ENCODE results near the gene ATP6V0C. TPM values are rescaled to one million over a fixed set of nuclear protein-coding genes. Genes with fewer than 3 reads are reported as not detected.
A peak's percentile ranks its signal among the peaks of the same experiment; 100 is the strongest.

ATP6V0C gene
- total RNA-seq (2014; rRNA removed; shearing (Covaris generic)) = 19.9 and 31.2 TPM in 2 replicates

DNA sequence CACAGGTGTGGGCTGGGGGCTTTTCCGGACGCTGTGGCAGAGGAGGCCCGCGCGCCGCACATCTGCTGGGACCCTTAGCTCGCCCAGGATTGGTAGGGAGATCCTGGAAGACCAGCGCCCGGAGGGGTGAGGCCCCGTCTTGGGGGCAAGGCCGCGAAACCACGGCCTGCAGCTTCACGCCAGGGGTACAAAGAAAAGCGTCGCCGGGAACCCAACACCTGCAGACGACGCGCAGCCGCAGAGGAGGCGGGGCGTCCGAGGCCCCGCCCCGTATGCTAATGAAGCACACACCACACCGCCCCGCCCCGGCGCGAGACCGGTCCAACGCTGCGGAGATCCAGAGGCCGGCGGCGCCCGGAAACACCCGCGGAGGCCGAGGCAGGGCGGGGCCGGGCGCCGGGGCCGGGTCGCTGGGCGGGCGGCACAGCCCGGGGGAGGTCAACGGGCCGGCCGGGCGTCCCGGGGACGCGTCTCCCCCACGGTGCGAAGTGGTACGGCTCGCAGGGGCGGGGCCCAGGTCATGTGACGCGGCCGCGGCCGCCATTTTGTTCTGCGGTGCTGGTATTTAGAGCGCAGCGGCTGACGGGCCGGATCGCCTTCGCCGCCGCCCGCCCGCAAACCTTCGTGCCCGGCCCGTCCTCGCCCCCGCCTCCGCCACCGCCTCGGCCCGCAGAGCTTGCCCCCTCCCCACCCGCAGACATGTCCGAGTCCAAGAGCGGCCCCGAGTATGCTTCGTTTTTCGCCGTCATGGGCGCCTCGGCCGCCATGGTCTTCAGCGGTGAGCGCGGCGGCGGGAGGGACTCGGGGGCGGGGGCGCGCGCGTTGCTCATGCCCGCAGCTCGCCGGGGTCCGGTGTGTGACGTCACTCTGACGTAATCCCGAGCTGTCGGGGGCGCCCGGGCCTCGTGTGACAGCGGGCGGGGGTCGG lies at the start of gene ATP6V0C:
TSS of gene ATP6V0C (plus strand) at position 548 of the 928 bp plus-strand sequence. CDS start at position 700, 152 bp downstream.
- DNase-seq (ENCODE audit: low read depth) = peak; percentile 88

DNA sequence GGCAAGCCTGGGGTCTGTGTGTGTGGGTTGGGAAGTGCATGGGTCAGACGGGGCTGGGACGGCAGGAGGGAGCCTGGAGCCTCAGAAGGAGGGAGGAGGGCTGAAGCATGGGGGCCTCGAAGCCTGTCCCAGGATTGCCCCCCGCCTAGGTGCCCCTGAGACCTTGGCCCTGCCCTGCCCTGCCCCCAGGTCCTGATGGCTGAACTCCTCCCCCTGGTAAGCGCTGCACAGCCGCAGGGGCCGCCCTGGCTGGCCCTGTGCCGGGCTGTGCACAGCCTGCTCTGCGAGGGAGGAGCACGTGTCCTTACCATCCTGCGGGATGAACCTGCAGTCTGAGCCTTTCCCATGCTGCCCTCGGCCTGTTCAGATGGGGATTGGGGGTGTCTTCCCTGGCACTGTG lies 49.4 kb upstream of the ATP6V0C start:
- no peak for DNase-seq (ENCODE audit: low read depth)

DNA sequence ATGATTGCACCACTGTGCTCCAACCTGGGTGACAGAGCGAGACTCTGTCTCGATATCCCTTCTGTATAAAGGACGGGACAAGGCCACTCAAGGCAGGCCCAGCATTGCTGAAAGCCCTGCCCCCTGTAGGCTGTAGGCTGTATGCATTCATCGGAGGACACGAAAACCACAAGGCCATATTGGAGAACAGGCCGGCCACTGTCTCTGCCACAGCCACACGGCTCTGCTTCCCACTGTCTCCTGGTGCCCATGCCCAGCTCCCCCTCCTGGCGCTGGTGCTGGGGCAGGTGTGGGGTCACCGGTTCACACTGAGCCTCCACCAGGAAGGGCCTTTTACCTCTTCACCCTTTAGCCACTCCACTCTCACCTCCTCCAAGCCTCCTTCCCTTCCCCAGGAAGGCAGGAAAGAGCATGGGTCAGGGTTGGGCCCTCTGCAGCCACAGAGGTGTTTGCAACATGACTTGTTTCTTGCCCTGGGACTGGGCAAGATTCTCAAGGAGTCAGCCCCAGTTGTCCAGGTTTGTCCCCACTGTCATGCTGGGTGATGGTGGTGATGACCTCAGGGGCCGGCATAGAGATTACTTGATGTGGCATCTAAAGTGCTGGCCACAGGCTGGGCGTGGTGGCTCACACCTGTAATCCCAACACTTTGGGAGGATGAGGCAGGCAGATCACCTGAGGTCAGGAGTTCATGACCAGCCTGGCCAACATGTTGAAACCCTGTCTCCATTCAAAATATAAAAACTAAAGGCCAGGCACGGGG lies 47.9 kb upstream of the ATP6V0C start:
- DNase-seq (ENCODE audit: low read depth) = no peak

DNA sequence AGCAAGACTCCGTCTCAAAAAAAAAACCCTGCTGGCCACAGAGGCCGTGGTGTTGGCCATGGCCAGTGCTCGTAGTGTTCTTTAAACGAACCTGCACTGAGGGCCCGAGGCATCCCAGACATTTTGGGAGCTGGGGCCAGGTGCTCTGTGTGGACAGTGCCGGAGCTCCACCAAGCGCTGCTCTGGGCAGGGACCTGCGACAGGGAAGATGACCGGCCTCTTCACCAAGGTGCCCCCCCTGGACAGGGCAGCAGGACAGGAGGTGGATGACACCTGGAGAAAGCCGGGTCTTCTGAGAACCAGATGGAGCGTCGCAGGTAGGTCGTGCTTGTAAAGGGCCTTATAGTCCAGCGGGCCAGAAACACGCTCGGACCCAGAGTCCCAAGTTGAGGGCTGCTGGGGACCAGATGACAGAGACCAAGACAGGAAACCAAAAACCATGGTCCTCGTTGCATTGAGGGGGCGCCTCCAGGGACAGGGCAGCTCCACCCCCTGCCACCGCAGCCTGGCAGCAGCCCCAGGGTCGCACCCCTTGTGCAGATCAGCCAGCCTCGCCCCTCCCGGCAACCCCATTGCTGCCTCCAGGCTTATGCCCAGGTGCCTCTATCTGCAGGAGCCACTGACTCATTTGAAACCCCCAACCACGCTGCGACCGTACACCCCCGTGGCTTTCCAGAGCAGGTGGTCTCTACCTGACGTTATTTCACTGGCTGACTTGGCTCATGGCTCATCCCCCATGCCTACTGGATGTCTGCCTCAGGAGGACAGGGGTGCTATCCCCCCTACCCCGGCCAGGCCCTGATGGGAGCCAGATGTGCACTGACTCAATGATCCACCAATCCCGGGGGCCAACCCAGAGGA lies 46.9 kb upstream of the ATP6V0C start:
- DNase-seq (ENCODE audit: low read depth) = no peak

DNA sequence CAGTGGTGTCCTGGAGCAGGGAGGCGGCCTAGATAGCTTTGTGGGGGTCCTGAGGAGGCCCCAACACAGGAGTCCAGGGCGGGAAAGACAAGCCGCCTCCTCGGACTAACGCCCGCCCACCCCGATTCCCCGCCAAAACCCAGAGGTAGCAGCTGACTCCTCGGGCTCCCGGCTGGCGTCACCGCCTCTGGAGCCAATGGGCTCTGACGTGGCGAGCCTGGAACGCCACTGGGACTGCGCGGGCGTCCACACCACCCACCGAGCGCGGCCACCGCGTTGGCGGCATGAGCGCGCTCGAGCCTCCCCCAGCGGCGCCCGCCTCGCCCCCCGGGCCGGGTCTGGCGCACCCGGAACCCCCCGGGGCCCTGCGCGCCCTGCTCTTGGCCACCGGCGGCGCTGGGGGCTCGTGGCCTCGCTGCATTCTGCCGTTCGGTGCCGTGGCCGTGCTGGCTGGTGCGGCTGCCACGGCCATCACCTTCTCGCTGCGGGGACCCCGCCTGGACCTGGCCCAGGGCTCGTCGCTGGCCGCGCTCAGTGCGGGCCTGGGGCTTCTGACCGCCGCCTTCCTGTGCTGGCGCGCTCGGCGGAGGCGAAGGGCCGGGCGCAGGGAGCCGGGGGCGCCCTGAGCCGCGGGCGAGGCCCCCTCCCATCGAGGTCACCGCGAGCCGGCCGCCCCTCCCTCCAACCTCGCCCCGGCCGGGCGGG lies 46.1 kb upstream of the ATP6V0C start:
- DNase-seq (ENCODE audit: low read depth) = peak; percentile 84

DNA sequence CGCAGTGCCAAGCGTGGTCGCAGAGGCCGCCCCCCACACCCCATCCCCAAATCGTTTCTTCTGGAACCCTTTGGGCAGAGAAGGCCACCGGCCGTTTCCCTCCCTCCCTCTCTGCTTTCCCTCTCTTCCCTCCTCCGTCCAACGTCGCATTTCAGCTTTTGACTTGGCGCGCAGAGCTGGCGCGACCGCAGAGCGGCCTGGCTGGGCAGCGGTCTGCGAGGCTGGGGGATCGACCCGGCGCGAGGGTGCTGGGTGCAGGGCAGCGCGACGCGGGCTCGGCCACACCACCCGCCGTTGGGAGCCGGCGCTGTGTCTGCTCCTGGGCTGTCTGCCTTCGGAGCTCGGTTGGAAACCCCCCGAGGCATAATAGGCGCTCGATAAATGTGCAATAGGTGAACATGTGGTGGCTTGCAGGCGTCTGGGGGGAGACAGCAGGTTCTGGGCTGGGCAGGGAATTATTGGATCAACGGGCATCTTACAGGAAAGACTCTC lies 45.5 kb upstream of the ATP6V0C start:
- DNase-seq (ENCODE audit: low read depth) = peak; percentile 63

DNA sequence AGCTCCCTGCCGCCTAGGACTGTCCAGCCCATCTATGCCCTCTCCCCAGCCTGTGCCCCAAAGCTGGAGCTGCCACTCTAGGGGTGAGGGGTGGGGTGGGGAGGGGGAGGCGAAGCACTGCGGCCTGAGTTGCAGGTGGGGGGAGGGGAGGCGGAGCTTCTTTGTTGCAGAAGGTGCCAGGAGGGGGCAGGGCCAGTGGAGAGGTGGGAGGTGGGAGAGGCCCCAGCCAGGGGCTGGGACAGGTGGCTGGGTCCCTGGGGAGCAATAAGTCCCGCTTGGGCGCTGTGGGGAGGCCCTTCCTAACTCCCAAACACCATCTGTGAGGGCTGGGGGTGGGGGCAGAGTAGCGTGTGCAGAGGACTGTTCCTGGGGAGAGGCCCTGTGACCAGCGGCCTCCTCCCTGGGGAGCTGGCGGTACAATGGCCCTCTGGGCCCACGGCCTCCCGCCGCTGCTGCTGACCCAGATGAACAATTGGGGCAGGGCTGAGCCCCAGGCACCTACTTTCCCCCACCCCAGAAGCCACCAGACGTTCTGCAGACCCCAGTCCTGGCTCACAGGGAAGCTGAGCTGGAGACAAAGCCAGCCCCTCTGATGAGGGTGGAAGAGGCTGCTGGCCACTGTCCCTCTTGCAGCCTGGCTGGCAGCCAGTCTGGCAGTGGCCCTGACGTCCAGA lies 44.9 kb upstream of the ATP6V0C start:
- no peak for DNase-seq (ENCODE audit: low read depth)

DNA sequence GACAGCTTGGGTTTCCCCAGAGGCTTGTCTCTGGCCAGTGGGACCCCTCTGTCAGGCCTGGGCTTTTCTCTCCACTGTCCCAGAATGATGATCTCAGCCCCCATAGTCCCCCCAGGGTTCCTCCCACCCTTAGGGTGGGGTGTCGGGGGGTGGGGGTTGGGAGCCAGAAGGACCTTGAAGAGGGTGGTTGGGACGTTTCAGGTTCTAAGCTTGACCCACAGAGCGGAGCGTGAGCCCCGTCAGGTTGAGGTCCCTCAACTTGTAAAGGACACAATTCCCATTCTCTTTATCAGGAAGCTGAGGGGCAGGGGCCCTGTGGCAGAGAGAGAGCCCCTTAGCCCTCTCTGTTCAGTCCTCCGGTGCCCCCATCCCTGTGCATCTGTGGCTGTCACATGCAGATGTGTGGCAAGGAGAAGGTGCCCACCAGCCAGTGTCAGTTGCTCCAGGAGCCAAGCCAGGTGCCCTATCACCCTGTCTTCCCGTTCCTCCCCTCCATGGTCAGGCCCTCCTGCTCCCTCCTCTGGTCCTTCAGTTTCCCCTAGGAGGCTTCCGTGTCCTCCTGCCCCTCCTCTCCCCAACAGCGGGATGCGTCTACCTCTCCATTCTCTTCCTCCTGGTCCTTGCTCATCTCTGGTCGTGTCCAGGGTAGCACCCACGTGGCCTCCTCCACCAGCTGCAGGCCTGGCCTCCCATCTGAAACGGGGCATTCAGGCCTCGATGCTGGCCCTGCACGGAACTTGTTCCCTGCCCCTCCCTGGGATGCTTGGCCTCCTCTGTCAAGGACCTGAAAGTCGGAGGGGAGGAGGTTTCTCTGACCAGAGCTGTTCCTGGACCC lies 44.1 kb upstream of the ATP6V0C start:
- DNase-seq (ENCODE audit: low read depth) = no peak

DNA sequence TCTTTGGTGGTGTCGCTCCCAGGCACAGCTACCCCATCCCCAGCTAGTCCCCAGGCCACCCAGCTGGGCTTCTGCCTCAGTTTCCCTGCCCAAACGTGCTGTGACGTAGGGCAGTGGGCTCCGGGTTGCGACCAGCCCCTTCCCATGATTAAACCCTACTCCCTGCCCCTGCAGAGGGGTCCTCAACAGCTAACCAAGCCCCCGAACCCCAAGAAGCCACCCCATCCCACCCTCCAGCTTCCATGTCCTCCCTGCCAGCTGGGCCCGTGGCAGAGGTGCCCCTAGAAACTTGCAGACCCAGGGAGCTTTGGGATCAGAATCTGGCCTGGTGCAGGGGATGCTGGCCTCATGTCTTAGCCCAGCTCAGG lies 43.5 kb upstream of the ATP6V0C start:
- no peak for DNase-seq (ENCODE audit: low read depth)

DNA sequence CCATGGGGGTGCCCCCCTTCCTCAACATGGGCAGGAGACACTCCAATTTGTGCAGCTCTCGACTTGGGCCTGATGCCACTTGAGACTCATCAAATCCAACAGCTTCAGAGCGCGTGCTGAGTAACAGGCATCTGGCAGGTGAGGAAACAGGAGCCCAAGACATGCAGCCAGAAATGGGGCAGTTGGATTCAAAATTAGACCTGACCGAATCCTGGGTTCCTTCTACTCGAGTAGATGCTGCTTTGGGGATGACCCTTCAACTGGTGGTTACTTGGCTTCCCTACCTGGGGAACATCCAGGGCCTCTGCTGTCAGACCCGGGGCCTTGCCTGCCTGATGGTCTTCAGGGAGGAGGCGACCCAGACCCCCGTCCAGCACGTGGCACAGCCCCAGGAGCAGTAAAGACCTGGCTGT lies 43.1 kb upstream of the ATP6V0C start:
- no peak for DNase-seq (ENCODE audit: low read depth)

DNA sequence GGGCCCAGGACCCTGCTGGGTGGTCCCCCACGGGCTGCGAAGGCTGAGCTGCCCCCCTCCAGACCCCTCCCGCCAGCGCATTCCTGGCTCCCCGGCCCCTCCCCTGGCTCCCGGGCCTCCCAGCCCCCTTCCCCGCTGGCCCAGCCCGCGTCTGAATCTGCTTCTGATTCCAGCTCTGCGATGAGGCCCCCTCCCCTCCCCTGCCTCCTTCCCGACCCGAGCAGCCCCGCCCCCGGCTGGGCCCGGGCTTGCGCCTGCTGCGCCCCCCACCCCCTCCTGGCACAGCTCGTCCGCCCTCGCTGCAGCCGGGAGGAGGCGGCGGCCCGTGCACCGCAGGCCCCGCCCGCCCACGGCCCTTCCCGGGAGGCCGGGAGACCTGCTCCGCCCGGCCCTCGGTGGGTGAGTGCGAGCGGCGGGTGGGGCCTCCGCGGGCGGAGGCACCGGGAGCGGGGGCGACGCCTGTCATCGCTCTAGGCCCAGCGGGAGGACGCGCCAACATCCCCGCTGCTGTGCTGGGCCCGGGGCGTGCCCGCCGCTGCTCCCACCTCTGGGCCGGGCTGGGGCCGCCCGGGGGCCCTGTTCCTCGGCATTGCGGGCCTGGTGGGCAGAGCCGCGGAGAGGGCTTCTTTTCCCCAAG lies 42.6 kb upstream of the ATP6V0C start, which contains the start of gene NTN3:
TSS of gene NTN3 (plus strand) at position 282 of the 637 bp plus-strand sequence. CDS start 405 bp downstream, outside the sequence.
- DNase-seq (ENCODE audit: low read depth) = no peak

DNA sequence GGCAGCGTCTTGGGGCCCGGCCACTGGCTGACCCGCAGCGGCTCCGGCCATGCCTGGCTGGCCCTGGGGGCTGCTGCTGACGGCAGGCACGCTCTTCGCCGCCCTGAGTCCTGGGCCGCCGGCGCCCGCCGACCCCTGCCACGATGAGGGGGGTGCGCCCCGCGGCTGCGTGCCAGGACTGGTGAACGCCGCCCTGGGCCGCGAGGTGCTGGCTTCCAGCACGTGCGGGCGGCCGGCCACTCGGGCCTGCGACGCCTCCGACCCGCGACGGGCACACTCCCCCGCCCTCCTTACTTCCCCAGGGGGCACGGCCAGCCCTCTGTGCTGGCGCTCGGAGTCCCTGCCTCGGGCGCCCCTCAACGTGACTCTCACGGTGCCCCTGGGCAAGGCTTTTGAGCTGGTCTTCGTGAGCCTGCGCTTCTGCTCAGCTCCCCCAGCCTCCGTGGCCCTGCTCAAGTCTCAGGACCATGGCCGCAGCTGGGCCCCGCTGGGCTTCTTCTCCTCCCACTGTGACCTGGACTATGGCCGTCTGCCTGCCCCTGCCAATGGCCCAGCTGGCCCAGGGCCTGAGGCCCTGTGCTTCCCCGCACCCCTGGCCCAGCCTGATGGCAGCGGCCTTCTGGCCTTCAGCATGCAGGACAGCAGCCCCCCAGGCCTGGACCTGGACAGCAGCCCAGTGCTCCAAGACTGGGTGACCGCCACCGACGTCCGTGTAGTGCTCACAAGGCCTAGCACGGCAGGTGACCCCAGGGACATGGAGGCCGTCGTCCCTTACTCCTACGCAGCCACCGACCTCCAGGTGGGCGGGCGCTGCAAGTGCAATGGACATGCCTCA lies 41.9 kb upstream of the ATP6V0C start:
- no peak for DNase-seq (ENCODE audit: low read depth)

DNA sequence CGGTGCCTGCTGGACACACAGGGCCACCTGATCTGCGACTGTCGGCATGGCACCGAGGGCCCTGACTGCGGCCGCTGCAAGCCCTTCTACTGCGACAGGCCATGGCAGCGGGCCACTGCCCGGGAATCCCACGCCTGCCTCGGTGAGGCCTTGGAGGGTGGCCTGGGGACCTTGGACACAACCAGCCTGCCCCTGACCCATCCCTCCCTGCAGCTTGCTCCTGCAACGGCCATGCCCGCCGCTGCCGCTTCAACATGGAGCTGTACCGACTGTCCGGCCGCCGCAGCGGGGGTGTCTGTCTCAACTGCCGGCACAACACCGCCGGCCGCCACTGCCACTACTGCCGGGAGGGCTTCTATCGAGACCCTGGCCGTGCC lies 41.3 kb upstream of the ATP6V0C start:
- DNase-seq (ENCODE audit: low read depth) = no peak

DNA sequence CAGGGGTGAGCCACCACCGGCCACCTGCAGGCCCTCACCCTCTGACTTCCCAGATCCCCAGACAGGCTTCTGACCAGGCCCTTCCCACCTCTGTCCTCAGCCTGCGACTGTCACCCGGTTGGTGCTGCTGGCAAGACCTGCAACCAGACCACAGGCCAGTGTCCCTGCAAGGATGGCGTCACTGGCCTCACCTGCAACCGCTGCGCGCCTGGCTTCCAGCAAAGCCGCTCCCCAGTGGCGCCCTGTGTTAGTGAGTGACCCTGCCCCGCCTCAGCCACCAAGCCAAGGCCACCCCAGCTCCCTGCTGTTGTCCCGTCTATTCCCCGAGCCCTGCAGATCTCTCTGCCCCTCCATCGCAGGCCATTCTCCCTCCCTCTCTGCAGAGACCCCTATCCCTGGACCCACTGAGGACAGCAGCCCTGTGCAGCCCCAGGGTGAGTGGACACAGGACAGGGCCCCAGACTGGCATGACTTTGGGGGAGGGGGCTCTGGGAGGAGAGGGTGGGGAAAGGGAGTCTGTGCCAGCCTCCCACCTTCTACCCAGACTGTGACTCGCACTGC lies 40.8 kb upstream of the ATP6V0C start:
- DNase-seq (ENCODE audit: low read depth) = no peak

DNA sequence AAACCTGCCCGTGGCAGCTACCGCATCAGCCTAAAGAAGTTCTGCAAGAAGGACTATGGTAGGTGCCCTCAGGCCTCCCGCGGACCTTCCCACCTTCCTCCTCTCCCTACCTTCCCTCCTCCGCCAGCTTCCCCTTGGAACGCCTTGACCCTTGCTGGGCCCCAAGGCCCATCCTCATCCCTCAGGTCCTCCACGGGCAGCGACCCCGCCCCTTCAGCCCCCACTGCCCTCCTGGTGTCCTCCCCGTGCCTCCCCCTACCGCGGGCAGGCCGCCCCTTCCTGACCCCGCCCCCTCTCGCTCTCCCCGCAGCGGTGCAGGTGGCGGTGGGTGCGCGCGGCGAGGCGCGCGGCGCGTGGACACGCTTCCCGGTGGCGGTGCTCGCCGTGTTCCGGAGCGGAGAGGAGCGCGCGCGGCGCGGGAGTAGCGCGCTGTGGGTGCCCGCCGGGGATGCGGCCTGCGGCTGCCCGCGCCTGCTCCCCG lies 40.3 kb upstream of the ATP6V0C start:
- no peak for DNase-seq (ENCODE audit: low read depth)

DNA sequence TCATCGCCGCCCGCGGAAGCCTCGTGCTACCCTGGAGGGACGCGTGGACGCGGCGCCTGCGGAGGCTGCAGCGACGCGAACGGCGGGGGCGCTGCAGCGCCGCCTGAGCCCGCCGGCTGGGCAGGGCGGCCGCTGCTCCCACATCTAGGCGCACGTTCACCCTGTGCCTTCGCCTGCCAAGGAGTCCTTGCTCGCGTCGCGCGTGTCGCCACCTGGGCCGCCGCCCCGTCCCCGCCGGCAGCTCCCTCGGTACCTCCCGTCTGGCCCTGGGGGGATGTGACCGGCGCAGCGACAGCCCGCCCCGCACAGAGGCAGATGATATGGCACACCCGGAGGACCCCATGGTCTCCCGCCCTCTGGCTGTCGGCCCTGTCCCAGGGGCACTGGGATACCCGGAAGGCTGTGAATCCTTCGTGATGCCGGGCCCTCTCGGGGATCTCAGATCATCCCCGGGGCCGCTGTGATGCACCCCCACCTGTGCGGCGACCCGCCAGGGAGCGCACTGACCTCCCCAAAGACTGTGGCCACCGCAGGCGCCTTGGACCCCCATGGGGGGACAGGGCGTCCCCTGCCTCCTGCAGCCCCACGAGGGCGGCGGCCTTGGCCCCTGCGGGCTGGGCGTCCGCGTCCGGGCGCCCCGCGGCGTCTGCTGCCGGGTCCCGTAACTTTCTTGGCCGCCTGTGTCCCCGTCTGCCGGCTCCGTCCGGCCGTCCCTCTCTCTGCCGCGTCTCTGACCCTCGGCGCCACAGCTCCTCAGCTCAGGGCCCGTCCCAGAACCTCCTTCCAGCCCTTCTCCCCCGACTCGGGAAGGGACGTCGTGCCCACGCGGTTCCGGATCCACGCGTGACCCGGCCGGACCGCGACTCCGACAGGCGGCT lies 39.5 kb upstream of the ATP6V0C start:
- no peak for DNase-seq (ENCODE audit: low read depth)
